Stimulated activated CD4-positive, alpha-beta T cell treated with anti-CD3 and anti-CD28 coated beads, Interleukin-2, amount 100 ng/mL, for 4 hours (primary cell): ENCODE measurements around the gene CENPV.
"Not testable (repeated sequence)": the region's sequence is repeated elsewhere in the genome, so short reads cannot be mapped to it uniquely, and the experiment has no call there.

Source experiments
- DNase-seq: peaks from one replicate; pipeline ENCODE4 v3.0.0-alpha.2; 2020; ENCODE audit warnings: low read depth

CENPV gene

DNA sequence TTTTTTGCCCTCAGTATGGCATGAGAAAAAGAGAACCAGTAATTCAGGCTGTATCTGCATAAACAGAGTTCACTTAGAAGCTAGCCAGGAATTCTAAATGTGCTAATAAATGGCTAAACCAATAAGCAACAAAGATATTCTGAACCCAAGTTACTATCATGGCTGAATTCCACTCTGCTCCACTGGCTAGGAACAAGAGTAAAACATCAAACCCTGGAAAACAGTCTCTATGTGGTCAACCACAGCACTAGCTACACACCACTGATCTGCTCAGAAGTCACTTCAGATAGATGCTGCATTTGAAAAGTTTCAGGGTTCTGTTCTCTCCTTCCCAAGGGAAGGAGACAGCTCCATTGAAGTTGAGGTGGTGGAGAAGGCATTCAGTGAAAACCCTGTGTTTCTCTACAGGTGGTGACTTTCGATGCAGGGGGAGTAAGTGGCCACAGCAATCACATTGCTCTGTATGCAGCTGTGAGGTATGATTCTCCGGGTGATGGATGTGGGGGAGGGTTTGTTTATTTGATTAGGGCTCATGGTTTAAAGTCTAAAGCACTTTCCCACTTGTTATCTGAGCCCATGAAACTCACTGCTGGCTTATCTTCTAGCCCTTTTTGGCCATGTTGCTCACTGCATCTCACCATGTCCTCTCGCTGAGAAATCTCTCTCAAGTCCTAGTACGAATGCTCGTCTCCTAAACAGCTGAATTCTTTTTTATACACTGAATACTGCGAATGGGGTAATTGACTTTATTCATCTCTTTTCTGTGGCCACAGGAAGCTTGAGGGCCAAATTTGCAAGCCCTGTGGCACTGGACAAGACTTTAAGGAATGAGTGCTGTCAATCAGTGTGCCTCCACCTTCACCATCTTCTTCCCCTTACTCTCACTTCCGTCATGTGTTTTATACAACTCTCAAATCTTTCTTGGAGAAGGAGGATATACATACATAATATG lies 39.9 kb downstream of the CENPV start:
- DNase-seq: no peak

DNA sequence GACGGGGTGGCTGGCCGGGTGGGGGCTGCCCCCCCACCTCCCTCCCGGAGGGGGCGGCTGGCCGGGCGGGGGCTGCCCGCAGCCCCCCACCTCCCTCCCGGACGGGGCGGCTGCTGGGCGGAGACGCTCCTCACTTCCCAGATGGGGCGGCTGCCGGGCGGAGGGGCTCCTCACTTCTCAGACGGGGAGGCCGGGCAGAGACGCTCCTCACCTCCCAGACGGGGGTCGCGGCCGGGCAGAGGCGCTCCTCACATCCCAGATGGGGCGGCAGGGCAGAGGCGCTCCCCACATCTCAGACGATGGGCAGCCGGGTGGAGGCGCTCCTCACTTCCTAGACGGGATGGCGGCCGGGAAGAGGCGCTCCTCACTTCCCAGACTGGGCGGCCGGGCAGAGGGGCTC lies 41.2 kb downstream of the CENPV start:
- not testable (repeated sequence) for DNase-seq

DNA sequence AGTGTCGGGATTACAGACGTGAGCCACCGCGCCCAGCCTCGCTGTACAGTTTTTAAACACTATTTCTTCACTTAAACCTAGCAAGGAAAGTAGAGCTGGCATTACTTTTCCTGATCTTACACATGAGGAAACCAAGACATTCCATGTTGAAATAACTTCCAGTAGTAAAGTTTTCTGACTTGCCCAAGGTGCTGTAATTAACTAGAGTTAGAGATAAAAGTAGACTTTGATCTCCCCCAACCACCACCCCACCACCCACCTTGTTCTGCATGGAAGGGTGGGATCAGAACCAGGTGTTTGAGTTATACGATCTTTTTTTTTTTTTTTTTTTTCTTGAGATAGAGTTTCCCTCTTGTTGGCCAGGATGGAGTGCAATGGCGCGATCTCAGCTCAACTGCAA lies 47.1 kb downstream of the CENPV start:
- DNase-seq: no peak

DNA sequence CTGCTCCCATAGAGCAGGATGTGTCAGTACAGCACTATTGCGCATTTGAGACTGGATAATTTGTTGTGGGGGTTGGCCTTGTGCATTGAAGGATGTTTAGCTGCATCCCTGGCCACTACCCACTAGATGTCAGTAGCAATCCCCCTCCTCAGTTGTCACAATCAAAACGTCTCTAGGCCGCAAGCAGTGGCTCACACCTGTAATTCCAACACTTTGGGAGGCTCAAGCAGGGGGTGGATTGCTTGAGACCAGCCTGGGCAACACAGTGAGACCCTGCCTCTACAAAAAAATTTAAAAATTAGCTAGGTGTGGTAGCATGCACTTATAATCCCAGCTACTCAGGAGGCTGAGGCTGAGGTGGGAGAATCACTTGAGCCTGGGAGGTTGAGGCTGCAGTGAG lies 48.4 kb downstream of the CENPV start:
- DNase-seq: no peak

DNA sequence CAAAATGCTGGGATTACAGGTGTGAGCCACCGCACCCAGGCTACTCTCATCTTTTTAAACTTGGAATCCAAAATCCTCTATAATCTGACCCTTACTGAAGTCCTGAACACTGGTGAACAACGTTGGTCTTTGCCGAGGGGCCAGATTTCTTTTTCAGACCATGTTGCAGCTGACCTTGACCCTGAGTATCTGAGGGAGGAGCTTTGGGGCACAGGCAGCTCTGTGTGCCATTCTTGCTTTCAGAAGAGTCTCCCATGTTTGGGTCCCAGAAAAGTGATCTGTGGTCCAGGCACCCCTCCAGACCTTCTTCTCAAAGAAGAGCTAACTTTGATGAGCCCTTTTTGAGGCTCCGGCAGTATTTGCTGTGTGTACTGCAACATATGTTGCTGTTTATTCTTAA lies 50.4 kb downstream of the CENPV start:
- no peak for DNase-seq

DNA sequence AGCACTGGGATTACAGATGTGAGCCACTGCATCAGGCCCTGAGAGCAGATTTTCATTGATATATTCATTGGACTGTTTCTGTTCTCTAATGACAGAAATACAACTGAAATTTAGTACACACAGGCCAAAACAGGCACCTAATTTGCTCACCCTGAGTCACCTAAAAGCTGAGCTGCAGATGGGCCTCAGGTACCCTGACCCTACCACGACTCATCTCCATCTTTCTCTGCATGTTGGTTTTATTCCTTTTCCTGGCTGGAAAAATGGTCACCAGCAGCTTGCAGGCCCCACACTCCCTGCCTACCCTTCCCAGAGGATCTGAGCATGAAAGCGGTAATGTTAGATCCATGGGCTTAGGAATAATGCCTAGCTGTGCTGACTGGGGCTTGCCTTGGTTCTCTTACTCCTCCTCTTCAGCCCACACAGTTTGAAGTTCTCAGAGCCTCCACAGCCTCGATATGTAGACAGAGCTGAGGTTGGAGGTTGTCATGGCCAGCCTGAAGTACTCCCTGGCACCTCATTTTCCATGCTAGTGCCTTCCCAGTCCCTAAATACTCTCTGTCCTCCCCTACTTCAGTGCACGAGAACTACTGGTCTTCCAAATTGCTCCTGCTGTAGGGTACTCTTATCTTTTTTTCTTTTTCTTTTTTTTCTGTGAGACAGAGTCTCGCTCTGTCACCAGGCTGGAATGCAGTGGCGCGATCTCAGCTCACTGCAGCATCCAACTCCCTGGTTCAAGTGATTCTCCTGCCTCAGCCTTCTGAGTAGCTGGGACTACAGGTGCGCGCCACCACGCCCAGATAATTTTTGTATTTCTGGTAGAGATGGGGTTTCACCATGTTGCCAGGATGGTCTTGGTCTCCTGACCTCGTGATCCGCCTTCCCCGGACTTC lies 51.1 kb downstream of the CENPV start:
- DNase-seq: no peak

DNA sequence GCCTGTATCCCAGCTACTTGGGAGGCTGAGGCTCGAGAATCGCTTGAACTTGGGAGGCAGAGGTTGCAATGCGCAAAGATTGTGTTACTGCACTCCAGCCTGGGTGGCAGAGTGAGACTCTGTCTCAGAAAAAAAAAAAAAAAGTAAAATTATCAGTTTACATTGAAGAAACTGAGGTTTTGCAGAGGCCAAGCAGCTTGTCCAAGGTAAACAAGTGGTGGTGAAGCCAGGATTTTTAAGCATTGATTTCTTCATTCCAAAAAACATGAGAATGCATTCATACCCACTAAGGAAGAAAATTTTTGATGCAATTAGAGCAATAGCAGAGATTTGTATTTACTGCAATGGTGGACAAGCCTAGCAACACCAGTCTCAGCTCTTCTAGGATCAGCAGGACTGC lies 52.7 kb downstream of the CENPV start:
- no peak for DNase-seq

DNA sequence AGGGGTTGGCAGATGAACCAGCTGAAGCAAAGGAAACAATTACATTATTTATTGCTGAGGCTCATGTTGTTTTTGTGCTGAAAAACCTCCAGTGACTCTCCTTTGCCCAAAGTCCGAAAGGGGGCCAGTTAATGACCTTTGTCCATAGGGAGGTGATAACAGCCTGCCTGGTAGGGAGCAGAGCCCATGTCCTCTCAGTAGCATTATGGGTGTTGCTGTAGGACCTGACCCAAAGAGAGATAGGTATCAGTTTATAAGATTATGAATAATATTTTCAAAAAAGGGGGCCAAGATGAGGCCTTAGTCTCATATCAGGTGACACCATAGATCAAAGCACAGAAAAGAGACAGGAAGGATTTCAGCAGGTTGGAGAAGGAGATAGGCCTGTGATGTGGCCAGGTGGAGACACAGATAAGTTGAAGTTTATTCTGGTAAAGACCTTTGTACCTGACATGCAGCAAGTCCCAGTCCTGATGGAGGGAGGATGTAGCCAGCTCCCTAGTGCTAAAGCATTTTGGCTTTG lies 55.1 kb downstream of the CENPV start:
- no peak for DNase-seq

DNA sequence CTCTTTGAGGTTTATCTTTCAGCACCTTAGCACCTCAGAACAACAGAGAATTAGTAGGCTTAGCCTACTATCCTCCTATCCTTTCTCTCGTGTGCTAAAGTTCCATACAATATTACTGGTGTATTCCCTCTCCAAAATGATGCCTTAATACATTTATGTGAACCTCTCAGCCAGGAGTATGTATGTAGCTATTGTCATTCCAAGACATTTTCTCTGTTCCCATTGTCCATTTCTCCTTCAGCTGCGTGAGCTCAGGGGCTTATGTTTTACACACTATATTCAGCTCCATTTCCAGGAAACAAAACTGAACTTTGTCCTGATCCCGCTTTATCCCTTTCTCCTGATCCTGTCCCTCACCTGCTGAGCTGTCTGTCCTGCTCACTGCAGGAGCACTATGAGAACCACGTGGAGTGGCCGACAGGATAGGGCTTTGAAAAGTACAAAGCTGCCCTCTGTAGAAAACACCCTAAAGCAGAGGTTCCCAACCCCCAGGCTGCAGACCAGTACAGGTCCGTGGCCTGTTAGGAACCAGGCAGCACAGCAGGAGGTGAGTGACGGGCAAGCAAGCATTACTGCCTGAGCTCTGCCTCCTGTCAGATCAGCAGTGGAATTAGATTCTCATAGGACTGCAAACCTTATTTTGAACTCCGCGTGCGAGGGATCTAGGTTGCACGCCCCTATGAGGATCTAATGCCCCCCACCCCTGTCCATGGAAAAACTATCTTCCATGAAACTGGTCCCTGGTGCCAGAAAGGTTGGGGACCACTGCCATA lies 55.7 kb downstream of the CENPV start:
- no peak for DNase-seq

DNA sequence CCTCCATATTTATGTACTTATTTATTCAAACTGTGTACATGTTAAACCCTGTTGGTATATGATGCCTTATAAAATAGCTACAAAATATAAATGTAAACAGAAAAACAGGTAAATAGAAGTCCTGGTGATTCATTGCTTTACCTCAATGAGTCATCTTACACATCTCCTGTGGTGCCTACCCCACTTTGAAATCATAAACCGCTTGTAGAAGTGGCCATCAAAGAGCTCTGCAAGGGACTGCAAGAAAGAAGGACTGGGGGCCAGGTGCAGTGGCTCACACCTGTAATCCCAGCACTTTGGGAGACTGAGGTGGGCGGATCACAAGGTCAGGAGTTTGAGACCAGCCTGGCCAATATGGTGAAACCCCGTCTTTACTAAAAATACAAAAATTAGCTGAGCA lies 57.2 kb downstream of the CENPV start:
- not testable (repeated sequence) for DNase-seq

DNA sequence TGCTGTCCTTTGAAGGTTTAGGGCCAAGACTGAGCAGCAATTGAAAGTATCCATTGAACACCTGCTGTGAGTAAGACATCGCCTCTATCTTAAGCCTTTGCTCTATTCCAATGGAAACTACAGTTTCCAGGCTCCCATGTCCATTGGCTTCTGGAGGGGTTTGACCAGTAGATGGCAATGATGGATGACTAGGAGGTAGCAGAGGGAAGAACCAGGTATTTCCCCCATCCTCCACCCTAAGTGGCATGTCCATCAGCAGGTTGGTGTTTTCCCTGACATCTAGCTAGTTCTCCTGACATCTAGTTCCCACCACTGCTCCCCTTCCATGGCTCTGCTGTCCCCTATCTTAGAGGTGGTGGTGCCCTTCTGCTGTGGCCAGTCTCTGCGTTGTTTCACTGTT lies 58.7 kb downstream of the CENPV start:
- no peak for DNase-seq

DNA sequence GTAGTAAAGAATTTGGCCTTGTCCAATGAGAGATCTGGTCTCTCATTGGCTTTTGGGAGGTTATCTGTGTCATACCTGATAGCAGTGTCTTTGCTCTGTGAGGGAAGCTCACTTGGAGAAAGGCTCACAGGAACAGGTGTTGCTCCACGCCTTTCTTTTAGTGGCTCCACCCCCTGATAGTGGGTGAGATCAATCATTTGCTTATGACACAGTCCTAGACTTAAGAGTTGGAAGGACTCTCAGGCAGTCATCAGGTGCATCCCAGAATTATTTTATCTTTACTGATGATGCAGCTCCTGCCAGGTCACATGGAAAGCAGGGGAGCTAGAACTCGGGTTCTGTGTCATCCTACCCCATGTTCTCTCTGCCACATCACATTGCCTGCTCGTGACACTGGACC lies 59.3 kb downstream of the CENPV start:
- no peak for DNase-seq
